ENCODE results near the gene COL8A2.

DNA sequence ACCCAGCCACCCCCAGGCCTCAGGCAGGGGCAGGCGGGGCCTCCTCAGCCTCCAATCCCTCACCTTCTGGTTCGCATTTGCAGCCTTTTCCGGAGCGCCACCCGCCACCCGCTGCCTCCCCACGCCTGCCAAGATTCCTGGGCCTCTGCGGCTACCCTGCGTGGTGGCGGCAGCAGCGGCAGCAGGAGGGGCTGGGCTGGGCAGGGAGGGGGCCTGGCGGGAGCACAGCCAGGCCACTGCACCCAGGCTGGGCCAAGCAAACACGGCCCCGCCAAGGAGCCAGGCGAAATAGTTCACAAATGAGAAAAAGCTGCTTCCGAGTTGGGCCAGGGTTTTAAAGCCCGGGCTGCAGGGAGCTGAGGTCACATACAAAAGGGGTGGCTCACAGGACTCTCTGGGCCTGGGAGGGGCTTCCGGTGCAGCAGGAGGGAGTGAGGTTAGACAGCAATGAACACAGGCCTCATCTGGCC is 9.8 kb downstream of the COL8A2 start:
- TF ChIP-seq POLR2A (IDR thresholded peaks at IDR 0.05) (no peak), EP300 (IDR thresholded peaks at IDR 0.05) (no peak), POLR2AphosphoS5 (IDR thresholded peaks at IDR 0.05) (no peak)
- TF ChIP-seq, protein P1, sequence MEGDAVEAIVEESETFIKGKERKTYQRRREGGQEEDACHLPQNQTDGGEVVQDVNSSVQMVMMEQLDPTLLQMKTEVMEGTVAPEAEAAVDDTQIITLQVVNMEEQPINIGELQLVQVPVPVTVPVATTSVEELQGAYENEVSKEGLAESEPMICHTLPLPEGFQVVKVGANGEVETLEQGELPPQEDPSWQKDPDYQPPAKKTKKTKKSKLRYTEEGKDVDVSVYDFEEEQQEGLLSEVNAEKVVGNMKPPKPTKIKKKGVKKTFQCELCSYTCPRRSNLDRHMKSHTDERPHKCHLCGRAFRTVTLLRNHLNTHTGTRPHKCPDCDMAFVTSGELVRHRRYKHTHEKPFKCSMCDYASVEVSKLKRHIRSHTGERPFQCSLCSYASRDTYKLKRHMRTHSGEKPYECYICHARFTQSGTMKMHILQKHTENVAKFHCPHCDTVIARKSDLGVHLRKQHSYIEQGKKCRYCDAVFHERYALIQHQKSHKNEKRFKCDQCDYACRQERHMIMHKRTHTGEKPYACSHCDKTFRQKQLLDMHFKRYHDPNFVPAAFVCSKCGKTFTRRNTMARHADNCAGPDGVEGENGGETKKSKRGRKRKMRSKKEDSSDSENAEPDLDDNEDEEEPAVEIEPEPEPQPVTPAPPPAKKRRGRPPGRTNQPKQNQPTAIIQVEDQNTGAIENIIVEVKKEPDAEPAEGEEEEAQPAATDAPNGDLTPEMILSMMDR (IDR thresholded peaks at IDR 0.05): no peak

Measured in sigmoid colon (tissue), 4 donors.